IMR-90 (cell line): ENCODE data around the gene STOML2. TPM values are rescaled to one million over a fixed set of nuclear protein-coding genes. Genes with fewer than 3 reads are reported as not detected.

Experiments used
- ATAC-seq: fragments of 200-7000 bp; cut with Tn5 transposase; 2 replicates; pipeline ENCODE4 v1.9.1; 2020; ENCODE audit warnings: low read depth, mild to moderate bottlenecking, moderate library complexity
- BruUV-seq: library from RNA; stranded (reverse); fragments of 400-500 nt; replicated peaks from 2 replicates; lab custom pipeline; 2021; lab: Mats Ljungman, UMichigan
- CTCF ChIA-PET: fragments of 300-600 bp; formaldehyde crosslinking; extraction: SDS; loops from one replicate; lab custom pipeline; 2021; ENCODE audit warnings: antibody characterized with exemption; lab: Yijun Ruan, JAX
- POLR2A ChIA-PET: fragments of 300-600 bp; sonication (Branson Sonifier 250); formaldehyde crosslinking; loops from one replicate; lab custom pipeline; 2022; ENCODE audit warnings: antibody characterized with exemption; ENCODE audit not compliant: unreplicated experiment; lab: Charles Lee
- DNase-seq: peaks from one replicate; pipeline ENCODE4 v3.0.0; 2013
- H2AFZ ChIP-seq: replicated peaks from 2 replicates; pipeline ENCODE3; 2013; ENCODE audit warnings: low read length, mild to moderate bottlenecking; ENCODE audit not compliant: poor library complexity
- H2AK5ac ChIP-seq: 2 replicates; pipeline ENCODE4 v1.6.1; 2013; ENCODE audit warnings: low read depth, low read length, inconsistent platforms
- H2AK9ac ChIP-seq: replicated peaks from 2 replicates; pipeline ENCODE3; 2013; ENCODE audit warnings: mild to moderate bottlenecking, low read depth, low read length, moderate library complexity; ENCODE audit not compliant: poor library complexity
- H2BK120ac ChIP-seq: 2 replicates; pipeline ENCODE4 v1.6.1; 2013; ENCODE audit warnings: low read depth, low read length, inconsistent platforms
- H2BK15ac ChIP-seq: 3 replicates; pipeline ENCODE4 v1.6.1; 2013; ENCODE audit warnings: low read depth, low read length, inconsistent platforms
- H2BK20ac ChIP-seq: 2 replicates; pipeline ENCODE4 v1.6.1; 2013; ENCODE audit warnings: low read depth, mild to moderate bottlenecking, inconsistent platforms, low read length, moderate library complexity
- H2BK5ac ChIP-seq: 2 replicates; pipeline ENCODE4 v1.6.1; 2013; ENCODE audit warnings: mild to moderate bottlenecking, low read depth, low read length, inconsistent platforms; ENCODE audit not compliant: poor library complexity, severe bottlenecking
- H3K14ac ChIP-seq: replicated peaks from 2 replicates; pipeline ENCODE4 v1.6.1; 2013; ENCODE audit warnings: low read depth, low read length, inconsistent platforms
- H3K18ac ChIP-seq: 2 replicates; pipeline ENCODE4 v1.6.1; 2013; ENCODE audit warnings: low read depth, low read length, control low read depth
- H3K23ac ChIP-seq: 2 replicates; pipeline ENCODE4 v1.6.1; 2013; ENCODE audit warnings: low read depth, low read length, inconsistent platforms
- H3K27ac ChIP-seq: 2 replicates; pipeline ENCODE4 v1.5.1; 2013; ENCODE audit warnings: mild to moderate bottlenecking, control low read depth, low read length; ENCODE audit not compliant: insufficient read depth
- H3K27me3 ChIP-seq: 2 replicates; pipeline ENCODE4 v1.6.1; 2013; ENCODE audit warnings: low read length; ENCODE audit not compliant: control insufficient read depth, insufficient read depth
- H3K36me3 ChIP-seq: 2 replicates; pipeline ENCODE4 v1.6.1; 2013; ENCODE audit warnings: low read length, mixed read lengths; ENCODE audit not compliant: control insufficient read depth, insufficient read depth
- H3K4ac ChIP-seq: 2 replicates; pipeline ENCODE4 v1.6.1; 2013; ENCODE audit warnings: low read depth, low read length, inconsistent platforms
- H3K4me1 ChIP-seq: 2 replicates; pipeline ENCODE4 v1.6.1; 2013; ENCODE audit warnings: low read length, mixed read lengths; ENCODE audit not compliant: control insufficient read depth, insufficient read depth
- H3K4me2 ChIP-seq: 2 replicates; pipeline ENCODE4 v1.6.1; 2013; ENCODE audit warnings: low read depth, mild to moderate bottlenecking, control low read depth, low read length, moderate library complexity
- H3K4me3 ChIP-seq: 2 replicates; pipeline ENCODE4 v1.5.1; 2013; ENCODE audit warnings: low read depth, mild to moderate bottlenecking, control low read depth, low read length, moderate library complexity; ENCODE audit not compliant: insufficient read depth
- H3K56ac ChIP-seq: 2 replicates; pipeline ENCODE4 v1.6.1; 2013; ENCODE audit warnings: low read length, inconsistent platforms; ENCODE audit not compliant: insufficient read depth; ENCODE audit errors: extremely low read depth
- H3K79me1 ChIP-seq, 2 experiments: 2 replicates each; pipeline ENCODE4 v1.6.1; 2013; ENCODE audit warnings: low read length in 2 of 2, inconsistent platforms in 1 of 2, low read depth in 1 of 2
- H3K9ac ChIP-seq: 2 replicates; pipeline ENCODE4 v1.6.1; 2013; ENCODE audit warnings: low read depth, low read length, control low read depth
- H3K9me1 ChIP-seq: 2 replicates; pipeline ENCODE4 v1.6.1; 2013; ENCODE audit warnings: low read length, inconsistent platforms; ENCODE audit not compliant: insufficient read depth
- H3K9me3 ChIP-seq: 2 replicates; pipeline ENCODE4 v1.6.1; 2013; ENCODE audit warnings: low read length; ENCODE audit not compliant: control insufficient read depth, insufficient read depth
- H4K20me1 ChIP-seq: 2 replicates; pipeline ENCODE4 v1.6.1; 2013; ENCODE audit warnings: low read length, inconsistent platforms; ENCODE audit not compliant: insufficient read depth
- H4K5ac ChIP-seq: 2 replicates; pipeline ENCODE4 v1.6.1; 2013; ENCODE audit warnings: mild to moderate bottlenecking, low read depth, low read length, control low read depth
- H4K8ac ChIP-seq, 2 experiments: 2 replicates each; pipeline ENCODE4 v1.6.1; 2013; ENCODE audit warnings: low read depth in 2 of 2, low read length in 2 of 2, control low read depth in 1 of 2, inconsistent platforms in 1 of 2
- H4K91ac ChIP-seq: 2 replicates; pipeline ENCODE4 v1.6.1; 2013; ENCODE audit warnings: low read depth, low read length, inconsistent platforms; ENCODE audit not compliant: insufficient read depth
- BHLHE40 ChIP-seq: fragments of 150-350 bp; IDR thresholded peaks from 2 replicates; pipeline ENCODE4 v1.6.1; 2016; ENCODE audit warnings: mild to moderate bottlenecking, low read depth, low read length
- CHD1 ChIP-seq: IDR thresholded peaks from 2 replicates; pipeline ENCODE4 v1.6.1; 2012; ENCODE audit warnings: low read depth, low read length, improper control_type of control experiment
- FOS ChIP-seq: fragments of 150-350 bp; IDR thresholded peaks from 2 replicates; pipeline ENCODE4 v1.6.1; 2016; ENCODE audit warnings: low read depth, low read length
- MAFK ChIP-seq: IDR thresholded peaks from 2 replicates; pipeline ENCODE4 v1.6.1; 2012; ENCODE audit warnings: low read depth, low read length, improper control_type of control experiment
- MAZ ChIP-seq: IDR thresholded peaks from 2 replicates; pipeline ENCODE4 v1.6.1; 2012; ENCODE audit warnings: low read depth, mild to moderate bottlenecking, low read length, improper control_type of control experiment, moderate library complexity, borderline replicate concordance
- NFE2L2 ChIP-seq: fragments of 150-350 bp; IDR thresholded peaks from 2 replicates; pipeline ENCODE4 v1.6.1; 2016; ENCODE audit warnings: low read depth, mild to moderate bottlenecking, low read length
- POLR2A ChIP-seq: IDR thresholded peaks from 2 replicates; pipeline ENCODE4 v1.6.1; 2012; ENCODE audit warnings: mild to moderate bottlenecking, low read depth, low read length
- RAD21 ChIP-seq: IDR thresholded peaks from 2 replicates; pipeline ENCODE4 v1.6.1; 2012; ENCODE audit warnings: low read length, improper control_type of control experiment
- RCOR1 ChIP-seq: IDR thresholded peaks from 2 replicates; pipeline ENCODE4 v1.6.1; 2012; ENCODE audit warnings: mild to moderate bottlenecking, low read length, improper control_type of control experiment; ENCODE audit not compliant: insufficient replicate concordance
- RFX5 ChIP-seq: IDR thresholded peaks from 2 replicates; pipeline ENCODE4 v1.8.0; 2012; ENCODE audit warnings: low read depth, mild to moderate bottlenecking, low read length, moderate library complexity
- SMC3 ChIP-seq: fragments of 150-350 bp; IDR thresholded peaks from 2 replicates; pipeline ENCODE4 v1.6.1; 2016; ENCODE audit warnings: low read depth, mild to moderate bottlenecking, antibody characterized with exemption, low read length, moderate library complexity
- WGBS, 2 experiments: methylation state at CpG; one replicate each; pipeline versions ENCODE4 v1.1.5 to v1.1.7; 2013; ENCODE audit warnings: missing lambda C conversion rate in 2 of 2; ENCODE audit not compliant: insufficient read length in 1 of 2; ENCODE audit errors: extremely low coverage in 2 of 2; 5-methylcytosine and 5-hydroxymethylcytosine counted together
- dilution Hi-C: fragments of 300-500 bp; cut with HindIII; formaldehyde crosslinking; loops from one replicate; pipeline ENCODE4 v1.14.3; 2018; ENCODE audit warnings: low sequenced_read_pairs; ENCODE audit not compliant: unreplicated experiment
- in situ Hi-C: fragments of 300-500 bp; cut with MboI; formaldehyde crosslinking; loops from 3 replicates; pipeline ENCODE4 v1.14.3; 2019; ENCODE audit warnings: low sequenced_read_pairs, inconsistent platforms, mixed read lengths
- intact Hi-C: fragments of 100-400 bp; cut with micrococcal nuclease; formaldehyde crosslinking; loops from 2 replicates; pipeline ENCODE4 v1.10.0; 2022
- polyA plus RNA-seq, 3 experiments: library from polyadenylated mRNA; depleted of rRNA; stranded (reverse); fragments of >200 nt; gene quantifications; 2 replicates each; pipeline ENCODE4 v1.2.3, GENCODE V29; 2012; ENCODE audit warnings: low replicate concordance in 1 of 3
- total RNA-seq: library from RNA; depleted of rRNA; stranded (reverse); fragments of >200 nt; gene quantifications from 2 replicates; pipeline ENCODE4 v1.2.3, GENCODE V29; 2012
- TF ChIP-seq, protein P1 (sequence below): fragments of 150-350 bp; IDR thresholded peaks from 2 replicates; pipeline ENCODE4 v1.6.1; 2017; ENCODE audit warnings: mild to moderate bottlenecking, antibody characterized with exemption, low read length, low read depth
- TF ChIP-seq, protein P2 (sequence below): fragments of 150-350 bp; IDR thresholded peaks from 2 replicates; pipeline ENCODE4 v1.6.1; 2016; ENCODE audit warnings: low read depth, mild to moderate bottlenecking, low read length, moderate library complexity, borderline replicate concordance

STOML2 gene
- total and polyA plus RNA-seq, 2 of the 4 experiments (the other 2 are of a cell fraction): 177 to 250 TPM

DNA sequence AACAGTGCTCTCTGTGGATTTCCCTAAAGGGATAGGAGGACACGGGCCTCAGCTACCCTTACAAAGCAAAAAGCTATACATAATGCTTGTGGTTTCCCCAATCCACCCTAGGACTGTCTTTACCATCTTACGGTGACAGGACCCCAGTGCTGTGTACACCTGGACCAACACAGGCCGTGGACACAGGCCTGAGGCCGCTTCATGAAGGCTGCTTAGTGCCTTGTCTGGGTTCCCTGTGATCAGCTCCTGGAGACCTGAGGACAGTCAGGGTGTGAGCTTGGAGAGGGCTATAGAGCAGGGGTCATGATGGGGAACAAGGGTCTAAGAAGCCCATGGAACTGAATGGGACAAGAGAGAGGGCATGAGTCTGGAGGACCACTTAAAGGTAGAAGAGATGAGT is 26.1 kb downstream of the STOML2 start:
- H2BK5ac ChIP-seq: no peak overlapping the region
- H3K18ac ChIP-seq: no peak overlapping the region
- H3K23ac ChIP-seq: no peak overlapping the region
- H3K4me2 ChIP-seq: no peak overlapping the region
- H2BK20ac ChIP-seq: no peak overlapping the region
- CTCF ChIA-PET: interaction anchor here (1.0 kb wide), 1 partner anchor 20 kb away, joined by 4 read pairs; no protein-coding TSS in a partner anchor
- no peak overlapping the region for H2AK9ac ChIP-seq
- H2AFZ ChIP-seq: no peak overlapping the region
- peaks cover 18% of the 10 kb centered on the region for H3K9me1 ChIP-seq
- no peak for TF ChIP-seq CHD1
- no peak for TF ChIP-seq POLR2A
- TF ChIP-seq FOS: no peak
- TF ChIP-seq BHLHE40: no peak
- TF ChIP-seq, protein P1, sequence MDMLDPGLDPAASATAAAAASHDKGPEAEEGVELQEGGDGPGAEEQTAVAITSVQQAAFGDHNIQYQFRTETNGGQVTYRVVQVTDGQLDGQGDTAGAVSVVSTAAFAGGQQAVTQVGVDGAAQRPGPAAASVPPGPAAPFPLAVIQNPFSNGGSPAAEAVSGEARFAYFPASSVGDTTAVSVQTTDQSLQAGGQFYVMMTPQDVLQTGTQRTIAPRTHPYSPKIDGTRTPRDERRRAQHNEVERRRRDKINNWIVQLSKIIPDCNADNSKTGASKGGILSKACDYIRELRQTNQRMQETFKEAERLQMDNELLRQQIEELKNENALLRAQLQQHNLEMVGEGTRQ: no peak
- TF ChIP-seq SMC3: no peak
- no peak for TF ChIP-seq MAFK
- TF ChIP-seq NFE2L2: no peak
- TF ChIP-seq RFX5: no peak
- TF ChIP-seq MAZ: no peak
- TF ChIP-seq, protein P2, sequence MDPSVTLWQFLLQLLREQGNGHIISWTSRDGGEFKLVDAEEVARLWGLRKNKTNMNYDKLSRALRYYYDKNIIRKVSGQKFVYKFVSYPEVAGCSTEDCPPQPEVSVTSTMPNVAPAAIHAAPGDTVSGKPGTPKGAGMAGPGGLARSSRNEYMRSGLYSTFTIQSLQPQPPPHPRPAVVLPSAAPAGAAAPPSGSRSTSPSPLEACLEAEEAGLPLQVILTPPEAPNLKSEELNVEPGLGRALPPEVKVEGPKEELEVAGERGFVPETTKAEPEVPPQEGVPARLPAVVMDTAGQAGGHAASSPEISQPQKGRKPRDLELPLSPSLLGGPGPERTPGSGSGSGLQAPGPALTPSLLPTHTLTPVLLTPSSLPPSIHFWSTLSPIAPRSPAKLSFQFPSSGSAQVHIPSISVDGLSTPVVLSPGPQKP: no peak
- TF ChIP-seq RCOR1: no peak
- no peak for TF ChIP-seq RAD21
- no peak overlapping the region for H3K14ac ChIP-seq
- dilution Hi-C loops: no loop called here
- no peak overlapping the region for H4K8ac ChIP-seq
- no peak overlapping the region for H3K56ac ChIP-seq
- no peak overlapping the region for H4K91ac ChIP-seq
- no TSS peak for BruUV-seq
- intact Hi-C loops: loop anchor here (10.0 kb wide), 1 partner anchor 312 kb away; no protein-coding TSS in a partner anchor
- ATAC-seq (no peak), DNase-seq (no peak)
- POLR2A ChIA-PET: no interaction called here
- in situ Hi-C loops: no loop called here
- no peak overlapping the region for H3K27ac ChIP-seq
- peaks cover 14 to 51% of the 10 kb centered on the region in 2 experiments; a peak in 3 of 4 replicates for H3K79me1 ChIP-seq
- H3K4me3 ChIP-seq: no peak overlapping the region
- H3K27me3 ChIP-seq: no peaks in the 10 kb centered on the region
- H4K20me1 ChIP-seq: peaks cover 6% of the 10 kb centered on the region
- no peaks in the 10 kb centered on the region; the same call in 1 of the 2 replicates for H3K36me3 ChIP-seq
- no peak overlapping the region for H2BK120ac ChIP-seq
- WGBS, 2 experiments: no CpG with 5 or more reads among the region's 4 CpGs
- peaks cover 6% of the 10 kb centered on the region; the same call in 1 of the 2 replicates for H3K4me1 ChIP-seq
- H4K5ac ChIP-seq: no peak overlapping the region
- H2BK15ac ChIP-seq: no peak overlapping the region
- no peak overlapping the region for H3K9ac ChIP-seq
- no peak overlapping the region for H2AK5ac ChIP-seq
- H3K9me3 ChIP-seq: no peaks in the 10 kb centered on the region
- H3K4ac ChIP-seq: no peak overlapping the region
